ENCODE measurements around the gene SMARCA4.
"Not testable (repeated sequence)": the region's sequence is repeated elsewhere in the genome, so short reads cannot be mapped to it uniquely, and the experiment has no call there.

SMARCA4 gene

DNA sequence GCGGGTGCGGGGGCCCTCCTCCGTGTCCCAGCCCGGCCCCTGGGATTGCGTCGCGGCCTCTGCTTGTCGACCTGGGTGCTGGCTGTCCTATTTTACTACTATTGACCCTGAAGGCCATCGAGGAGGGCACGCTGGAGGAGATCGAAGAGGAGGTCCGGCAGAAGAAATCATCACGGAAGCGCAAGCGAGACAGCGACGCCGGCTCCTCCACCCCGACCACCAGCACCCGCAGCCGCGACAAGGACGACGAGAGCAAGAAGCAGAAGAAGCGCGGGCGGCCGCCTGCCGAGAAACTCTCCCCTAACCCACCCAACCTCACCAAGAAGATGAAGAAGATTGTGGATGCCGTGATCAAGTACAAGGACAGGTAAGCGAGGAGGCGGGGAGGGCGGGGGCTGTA lies 80.4 kb downstream of the SMARCA4 start:
- no peak for DNase-seq

DNA sequence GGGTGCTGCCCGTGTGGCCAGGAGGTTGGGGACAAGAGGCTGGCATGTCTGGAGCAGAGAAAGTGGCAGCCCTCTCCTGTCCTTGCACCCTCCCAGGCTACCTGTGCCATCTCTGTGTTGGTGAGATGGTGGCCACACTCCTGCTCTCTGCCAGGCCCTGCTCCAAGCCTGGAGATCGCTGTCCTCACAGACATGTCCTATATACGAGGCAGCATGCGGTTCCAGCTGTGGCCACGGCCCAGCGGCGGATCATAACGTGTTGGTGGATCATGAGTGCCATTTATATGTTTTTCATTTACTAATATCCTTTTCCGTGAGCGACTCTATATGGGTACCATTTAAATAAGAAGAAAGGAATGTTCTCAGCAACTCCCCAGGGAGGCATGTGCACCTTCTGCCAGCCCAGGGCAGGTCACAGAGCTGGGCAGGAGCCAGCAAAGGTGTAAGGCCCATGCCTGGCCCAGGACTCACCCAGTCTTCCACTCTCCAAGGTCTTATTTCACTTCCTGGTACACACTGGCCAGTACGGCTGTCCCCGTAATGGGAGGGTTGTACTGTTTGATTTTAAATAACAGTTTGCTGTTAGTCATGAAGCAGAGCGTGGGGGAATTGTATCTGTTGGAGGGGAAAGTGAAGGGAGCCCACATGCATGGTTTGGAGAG lies 81.3 kb downstream of the SMARCA4 start:
- DNase-seq, result no peak

DNA sequence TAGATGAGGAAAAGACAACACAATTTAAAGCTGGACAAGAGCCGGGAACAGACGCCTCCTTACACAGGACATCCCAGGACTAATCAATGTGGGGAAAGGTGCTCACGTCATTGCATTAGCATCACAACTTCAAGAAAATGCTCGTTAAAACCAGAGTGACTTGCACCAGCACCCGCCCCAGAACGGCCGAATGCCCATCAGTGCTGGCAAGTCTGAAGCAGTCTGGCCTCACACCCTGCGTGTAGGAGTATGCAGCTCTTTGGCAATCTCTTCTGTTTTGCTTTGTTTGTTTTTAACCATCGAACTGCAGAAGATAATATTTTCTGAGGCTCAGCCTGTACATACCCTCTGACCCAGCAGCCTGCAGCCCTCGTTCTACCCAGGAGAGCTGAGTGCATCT lies 83.6 kb downstream of the SMARCA4 start:
- no peak for DNase-seq

DNA sequence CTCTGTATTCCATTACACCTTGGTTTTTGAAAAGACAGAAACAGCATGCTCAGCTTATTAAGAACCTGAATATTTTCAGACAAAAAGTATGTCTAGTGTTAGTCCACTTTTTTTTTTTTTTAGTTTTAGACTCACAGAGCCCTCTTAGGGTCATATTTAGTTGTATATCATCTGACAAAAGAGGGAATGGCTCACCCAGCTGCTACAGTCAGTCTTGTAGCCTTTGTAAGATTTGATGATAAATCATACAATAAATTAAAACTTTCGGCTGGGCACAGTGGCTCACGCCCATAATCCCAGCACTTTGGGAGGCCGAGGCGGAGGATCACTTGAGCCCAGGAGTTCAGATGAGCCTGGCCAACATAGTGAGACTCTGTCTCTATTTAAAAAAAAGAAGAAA lies 84.7 kb downstream of the SMARCA4 start:
- DNase-seq, result no peak

GRCh38 chr19:11046605-11047354 lies 86.0 kb downstream of the SMARCA4 start:
- no peak for DNase-seq

DNA sequence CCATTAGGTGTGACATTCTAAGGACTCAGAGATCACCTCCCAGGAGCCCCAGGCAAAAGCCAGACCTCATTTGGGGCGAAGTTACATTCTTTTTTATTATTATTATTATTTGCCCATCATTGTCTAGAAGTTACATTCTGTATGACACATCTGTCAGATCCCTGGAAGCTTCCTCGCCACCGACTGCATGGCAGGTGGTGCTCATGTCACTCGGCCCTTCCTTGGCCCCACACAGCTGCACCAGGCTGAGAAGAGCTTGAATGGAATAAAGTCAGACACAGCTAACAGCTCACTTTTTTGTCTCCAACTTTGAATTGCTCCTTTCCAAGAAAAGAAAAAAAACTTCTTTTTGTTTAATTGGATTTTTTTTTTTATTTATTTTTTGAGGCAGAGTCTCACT lies 87.0 kb downstream of the SMARCA4 start:
- no peak for DNase-seq

- DNase-seq, result no peak
These were observed 89.7 kb downstream of the SMARCA4 start for GRCh38 chr19:11050323-11051114.

DNA sequence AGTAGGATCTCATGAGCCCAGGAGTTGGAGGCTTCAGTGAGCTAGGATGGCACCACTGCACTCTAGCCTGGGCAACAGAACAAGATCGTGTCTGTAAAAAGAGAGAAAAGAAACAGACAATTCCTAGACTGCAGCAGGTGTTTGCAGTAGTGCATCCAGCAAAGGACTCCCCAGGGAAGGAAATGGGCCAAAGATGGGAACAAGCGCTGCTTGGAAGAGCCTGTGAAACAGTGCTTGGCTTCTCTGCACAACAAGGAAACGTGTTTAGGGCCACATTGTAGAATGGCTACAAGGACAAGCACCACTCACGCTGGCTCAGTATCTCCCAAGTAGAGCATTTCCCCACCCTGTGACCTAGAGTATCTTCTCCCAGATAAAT lies 93.0 kb downstream of the SMARCA4 start:
- no peak for DNase-seq

DNA sequence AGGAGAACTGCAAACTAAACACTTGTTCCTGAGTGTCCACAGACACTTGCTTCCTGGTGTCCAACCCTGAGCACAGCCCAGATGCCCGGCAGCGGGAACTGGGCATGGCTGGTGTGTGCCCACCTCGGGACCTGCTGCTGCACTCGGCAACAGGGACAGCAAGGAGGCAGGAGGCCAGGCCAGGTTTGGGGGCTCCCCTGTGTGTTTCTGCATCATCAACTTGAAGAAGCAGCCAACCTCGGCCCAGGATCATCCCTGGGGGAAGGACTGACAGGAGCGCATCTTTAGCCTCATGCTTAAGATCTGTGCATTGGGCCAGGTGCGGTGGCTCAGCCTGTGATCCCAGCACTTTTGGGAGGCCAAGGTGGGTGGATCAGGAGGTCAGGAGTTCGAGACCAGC lies 93.4 kb downstream of the SMARCA4 start:
- no peak for DNase-seq

GRCh38 chr19:11054628-11055027 lies 93.8 kb downstream of the SMARCA4 start:
- no peak for DNase-seq

GRCh38 chr19:11058246-11059030 lies 97.6 kb downstream of the SMARCA4 start:
- DNase-seq, result no peak

DNA sequence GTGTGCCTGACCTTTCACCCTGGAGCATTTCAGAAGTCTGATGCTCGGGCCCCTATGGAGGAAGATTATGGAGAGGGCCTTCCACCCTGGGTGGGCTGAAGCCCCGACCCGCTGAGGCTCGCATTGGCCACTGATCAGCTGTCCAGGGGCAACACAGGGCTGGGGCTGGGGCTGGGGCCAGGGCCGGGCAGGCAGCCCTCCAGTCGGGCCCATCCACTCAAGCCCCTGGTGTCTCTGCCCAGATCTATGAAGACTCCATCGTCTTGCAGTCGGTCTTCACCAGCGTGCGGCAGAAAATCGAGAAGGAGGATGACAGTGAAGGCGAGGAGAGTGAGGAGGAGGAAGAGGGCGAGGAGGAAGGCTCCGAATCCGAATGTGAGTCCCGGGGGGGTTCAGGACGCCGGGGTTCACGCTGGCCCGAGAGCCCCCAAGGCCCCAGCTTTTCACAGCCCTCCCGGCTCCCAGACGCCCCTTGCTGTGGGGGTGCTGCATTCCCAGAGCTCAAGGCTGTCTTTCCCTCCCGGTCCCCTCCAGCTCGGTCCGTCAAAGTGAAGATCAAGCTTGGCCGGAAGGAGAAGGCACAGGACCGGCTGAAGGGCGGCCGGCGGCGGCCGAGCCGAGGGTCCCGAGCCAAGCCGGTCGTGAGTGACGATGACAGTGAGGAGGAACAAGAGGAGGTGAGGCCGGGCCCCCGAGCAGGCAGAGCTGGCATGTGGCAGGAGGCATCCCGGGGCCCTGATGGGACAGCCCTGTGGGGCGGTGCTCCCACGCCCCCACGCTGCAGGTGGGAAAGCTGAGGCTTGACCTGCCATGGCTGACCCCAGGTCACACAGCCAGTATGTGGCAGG lies 98.9 kb downstream of the SMARCA4 start:
- no peak for DNase-seq

- no peak for DNase-seq
These were observed 101.1 kb downstream of the SMARCA4 start for GRCh38 chr19:11061952-11062351.

GRCh38 chr19:11063434-11063833 lies 102.6 kb downstream of the SMARCA4 start:
- no peak for DNase-seq

DNA sequence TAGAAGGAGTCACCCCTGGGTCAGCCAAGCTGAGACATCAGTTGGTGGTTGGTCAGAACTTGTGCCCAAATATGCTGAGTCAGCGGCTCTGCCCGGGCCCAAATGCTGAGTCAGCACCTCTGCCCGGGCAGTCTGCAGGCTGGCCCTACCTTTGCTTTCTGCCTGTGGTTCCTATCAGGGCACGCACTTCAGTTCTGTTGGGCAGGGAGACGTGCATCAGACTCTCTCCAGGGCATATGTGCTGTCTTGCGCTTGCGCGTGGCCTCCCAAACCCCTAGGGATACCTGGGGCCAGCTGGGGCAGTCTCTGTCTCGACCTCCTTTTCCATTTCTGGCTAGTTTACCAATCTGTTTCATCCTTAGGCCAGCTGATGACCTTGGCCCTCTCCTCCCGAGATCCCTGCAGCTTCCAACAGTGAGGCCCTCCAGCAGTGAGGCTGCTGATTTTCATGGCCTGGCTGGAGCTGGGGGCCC lies 104.0 kb downstream of the SMARCA4 start:
- no peak for DNase-seq

GRCh38 chr19:11066326-11066725 lies 105.5 kb downstream of the SMARCA4 start:
- no peak for DNase-seq

DNA sequence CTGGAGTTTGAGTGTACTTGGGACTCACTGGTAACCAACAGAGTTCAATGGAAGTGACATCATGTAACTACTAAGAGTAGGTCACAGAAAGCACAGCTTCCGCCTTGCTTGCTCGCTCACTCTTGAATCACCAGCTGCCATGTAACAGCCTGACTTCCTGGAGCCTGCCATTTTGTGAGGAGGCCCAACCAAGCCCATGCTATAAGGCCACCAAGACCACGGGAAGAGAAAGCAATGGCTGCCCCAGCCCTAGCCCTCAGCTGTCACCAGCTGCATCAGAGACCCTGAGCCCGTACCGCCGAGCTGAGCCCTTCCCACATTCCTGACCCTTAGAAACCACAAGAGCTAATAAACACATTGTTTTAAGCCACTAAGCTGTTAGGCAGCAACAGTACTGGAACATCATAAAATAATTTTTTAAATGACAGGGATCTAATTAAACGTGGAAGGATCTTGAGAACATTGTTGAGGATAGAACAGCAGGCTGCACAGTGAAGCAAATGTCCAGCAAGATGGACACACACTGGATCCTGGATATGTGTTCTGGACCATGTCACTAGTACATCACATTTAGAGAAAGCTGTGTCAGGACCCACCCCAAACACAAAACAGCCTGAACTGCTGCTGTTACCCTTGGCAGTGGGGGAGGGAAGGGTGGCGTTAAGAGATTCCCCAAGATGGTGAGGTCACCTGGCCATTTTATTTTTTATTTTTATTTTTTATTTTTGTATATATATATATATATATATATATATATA lies 106.7 kb downstream of the SMARCA4 start:
- DNase-seq, result no peak

- no peak for DNase-seq
These were observed 108.7 kb downstream of the SMARCA4 start for GRCh38 chr19:11069561-11069960.

DNA sequence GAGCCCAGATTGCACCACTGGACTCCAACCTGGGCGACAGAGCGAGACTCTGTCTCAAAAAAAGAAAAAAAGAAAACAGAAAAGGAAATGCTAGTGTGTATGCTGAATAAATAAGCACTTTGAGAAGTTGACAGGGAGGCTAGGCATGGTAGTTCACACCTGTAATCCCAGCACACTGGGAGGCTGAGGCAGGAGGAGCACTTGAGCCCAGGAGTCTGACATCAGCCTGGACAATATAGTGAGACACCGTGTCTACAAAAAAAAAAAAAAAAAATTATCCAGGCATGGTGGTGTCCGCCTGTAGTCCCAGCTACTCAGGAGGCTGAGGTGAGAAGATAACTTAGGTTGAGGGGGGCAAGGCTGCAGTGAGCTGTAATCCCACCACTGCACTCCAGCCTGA lies 109.3 kb downstream of the SMARCA4 start:
- no peak for DNase-seq

GRCh38 chr19:11073568-11073967 lies 112.7 kb downstream of the SMARCA4 start:
- no peak for DNase-seq

GRCh38 chr19:11076792-11077191 lies 116.0 kb downstream of the SMARCA4 start:
- DNase-seq, result not testable (repeated sequence)

All from right forelimb (tissue), 1 donor.